Neural cell (in vitro differentiated cells): ENCODE measurements around the gene NCS1. TPM values are rescaled to one million over a fixed set of nuclear protein-coding genes. Genes with fewer than 3 reads are reported as not detected.

Experiments
- H2AFZ ChIP-seq: fragments of 200-600, 300-800 bp; sonication (generic), shearing (Covaris generic); 2 replicates; pipeline ENCODE4 v1.6.0; 2014; ENCODE audit warnings: low read depth, mild to moderate bottlenecking, antibody characterized with exemption, low read length, moderate library complexity
- H3F3A ChIP-seq: fragments of 200-600 bp; shearing (Covaris generic); 2 replicates; pipeline ENCODE4 v1.6.1; 2016; ENCODE audit warnings: mild to moderate bottlenecking, moderate library complexity, mixed read lengths, antibody characterized with exemption, low read length; ENCODE audit not compliant: insufficient read depth, poor library complexity, severe bottlenecking
- H3K27ac ChIP-seq: fragments of 200-600, 300-800 bp; sonication (generic), shearing (Covaris generic); 2 replicates; pipeline ENCODE4 v1.5.1; 2014; ENCODE audit warnings: mild to moderate bottlenecking, low read length, moderate library complexity
- H3K27me3 ChIP-seq: fragments of 300-800, 200-600 bp; sonication (generic), shearing (Covaris generic); 2 replicates; pipeline ENCODE4 v1.6.0; 2014; ENCODE audit warnings: mild to moderate bottlenecking, low read depth, low read length, moderate library complexity; ENCODE audit not compliant: insufficient read depth
- H3K36me3 ChIP-seq: fragments of 300-800, 200-600 bp; sonication (generic), shearing (Covaris generic); 2 replicates; pipeline ENCODE4 v1.5.1; 2014; ENCODE audit warnings: mild to moderate bottlenecking, antibody characterized with exemption, low read length, moderate library complexity; ENCODE audit not compliant: insufficient read depth
- H3K4me2 ChIP-seq: fragments of 300-800, 200-600 bp; sonication (generic), shearing (Covaris generic); 2 replicates; pipeline ENCODE4 v1.6.0; 2014; ENCODE audit warnings: mild to moderate bottlenecking, low read length
- H3K4me3 ChIP-seq: fragments of 300-800, 200-600 bp; sonication (generic), shearing (Covaris generic); 2 replicates; pipeline ENCODE4 v1.5.1; 2014; ENCODE audit warnings: mild to moderate bottlenecking, low read length, moderate library complexity
- H3K79me2 ChIP-seq: fragments of 200-600 bp; shearing (Covaris generic); replicated peaks from 2 replicates; pipeline ENCODE4 v1.6.0; 2014; ENCODE audit warnings: mild to moderate bottlenecking, low read length, moderate library complexity; ENCODE audit not compliant: insufficient read depth
- H3K9ac ChIP-seq: fragments of 300-800, 200-600 bp; sonication (generic), shearing (Covaris generic); 2 replicates; pipeline ENCODE4 v1.6.1; 2016; ENCODE audit warnings: mild to moderate bottlenecking, low read length, mixed read lengths
- H3K9me2 ChIP-seq: fragments of 200-600 bp; shearing (Covaris generic); 2 replicates; pipeline ENCODE4 v1.6.1; 2016; ENCODE audit warnings: mild to moderate bottlenecking, low read length, mixed read lengths; ENCODE audit not compliant: insufficient read depth
- H3K9me3 ChIP-seq: fragments of 200-600, 300-800 bp; sonication (generic), shearing (Covaris generic); 2 replicates; pipeline ENCODE4 v1.6.1; 2016; ENCODE audit warnings: mild to moderate bottlenecking, mixed run types, low read length, moderate library complexity, mixed read lengths
- H4K20me1 ChIP-seq: fragments of 200-600 bp; shearing (Covaris generic); 2 replicates; pipeline ENCODE4 v1.6.1; 2016; ENCODE audit warnings: mild to moderate bottlenecking, mixed run types; ENCODE audit not compliant: insufficient read depth
- EP300 ChIP-seq: fragments of 450-650 bp; conservative IDR thresholded peaks from 2 replicates; pipeline ENCODE4 v1.6.1; 2014; ENCODE audit warnings: antibody characterized with exemption, mild to moderate bottlenecking, moderate library complexity; ENCODE audit not compliant: poor library complexity, severe bottlenecking
- EZH2 ChIP-seq: fragments of 200-600, 300-800 bp; shearing (Covaris generic), sonication (generic); IDR thresholded peaks from 2 replicates; pipeline ENCODE4 v1.6.1; 2014; ENCODE audit warnings: antibody characterized with exemption, low read length, borderline replicate concordance, mild to moderate bottlenecking; ENCODE audit not compliant: insufficient read depth, poor library complexity, severe bottlenecking
- MXI1 ChIP-seq: fragments of 450-650 bp; conservative IDR thresholded peaks from 2 replicates; pipeline ENCODE4 v1.6.1; 2014; ENCODE audit warnings: antibody characterized with exemption, mild to moderate bottlenecking; ENCODE audit not compliant: poor library complexity, severe bottlenecking
- POLR2AphosphoS5 ChIP-seq: IDR thresholded peaks from 2 replicates; pipeline ENCODE4 v1.6.1; 2012
- RAD21 ChIP-seq: fragments of 450-650 bp; conservative IDR thresholded peaks from 2 replicates; pipeline ENCODE4 v1.6.1; 2014; ENCODE audit warnings: antibody characterized with exemption, mild to moderate bottlenecking, moderate library complexity
- REST ChIP-seq: IDR thresholded peaks from 2 replicates; pipeline ENCODE4 v1.6.1; 2012; ENCODE audit warnings: borderline replicate concordance
- SMC3 ChIP-seq: fragments of 450-650 bp; conservative IDR thresholded peaks from 2 replicates; pipeline ENCODE4 v1.6.1; 2014; ENCODE audit warnings: antibody characterized with exemption, mild to moderate bottlenecking, moderate library complexity; ENCODE audit not compliant: poor library complexity
- TAF1 ChIP-seq: IDR thresholded peaks from 2 replicates; pipeline ENCODE4 v1.6.1; 2012; ENCODE audit warnings: low read depth
- polyA plus RNA-seq: library from polyadenylated mRNA; depleted of rRNA; stranded (reverse); fragments of >200 nt; gene quantifications from 2 replicates; pipeline ENCODE4 v1.2.3, GENCODE V29; 2014
- TF ChIP-seq, protein P1 (sequence below): fragments of 450-650 bp; IDR thresholded peaks from 2 replicates; pipeline ENCODE4 v1.5.1; 2014; ENCODE audit warnings: antibody characterized with exemption, mild to moderate bottlenecking, moderate library complexity; ENCODE audit not compliant: poor library complexity, severe bottlenecking

NCS1 gene
- polyA plus RNA-seq, 1 donor from 2014 or later = 73.3 TPM

GRCh38 chr9:130138171-130138653 is 34.0 kb upstream of the NCS1 start:
- Histone ChIP-seq H3F3A (no peaks in the 10 kb centered on the region), H3K9me3 (no peaks in the 10 kb centered on the region), H2AFZ (no peak overlapping the region), H3K9me2 (no peaks in the 10 kb centered on the region), H3K27me3 (no peaks in the 10 kb centered on the region), H3K4me3 (no peak overlapping the region), H3K4me2 (no peak overlapping the region), H3K27ac (no peak overlapping the region), H4K20me1 (no peaks in the 10 kb centered on the region), H3K79me2 (no peaks in the 10 kb centered on the region), H3K36me3 (no peaks in the 10 kb centered on the region), H3K9ac (no peak overlapping the region)
- TF ChIP-seq SMC3 (no peak), POLR2AphosphoS5 (peak; percentile 2)

DNA sequence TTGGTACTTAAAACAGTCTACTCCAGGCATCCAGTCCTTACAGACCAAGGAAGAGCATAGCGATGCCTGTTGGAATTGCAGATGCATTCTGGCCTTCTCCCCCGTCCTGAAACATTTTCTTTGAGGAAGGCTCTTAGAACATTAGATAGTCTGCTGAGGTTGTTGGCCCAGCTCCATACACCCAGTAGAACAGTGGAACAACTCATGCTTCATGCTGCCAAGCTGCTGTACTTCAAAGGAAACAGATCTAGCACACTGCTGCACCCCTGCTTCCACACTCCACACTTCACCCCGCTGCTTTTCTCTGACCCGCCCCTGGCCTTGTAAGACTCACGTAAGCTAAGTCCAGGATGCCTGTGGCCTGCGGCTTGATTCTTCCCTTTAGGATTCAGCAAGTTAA is 33.4 kb upstream of the NCS1 start:
- no peak overlapping the region for H3K4me3 ChIP-seq
- H3K79me2 ChIP-seq = no peaks in the 10 kb centered on the region
- H3K4me2 ChIP-seq = no peak overlapping the region
- no peaks in the 10 kb centered on the region for H3K36me3 ChIP-seq
- no peak overlapping the region for H2AFZ ChIP-seq
- no peak overlapping the region for H3K9ac ChIP-seq
- no peaks in the 10 kb centered on the region for H3K9me2 ChIP-seq
- TF ChIP-seq MXI1 (no peak), RAD21 (no peak), TAF1 (no peak), EP300 (no peak), POLR2AphosphoS5 (no peak), SMC3 (no peak), EZH2 (no peak), REST (no peak)
- TF ChIP-seq, protein P1, sequence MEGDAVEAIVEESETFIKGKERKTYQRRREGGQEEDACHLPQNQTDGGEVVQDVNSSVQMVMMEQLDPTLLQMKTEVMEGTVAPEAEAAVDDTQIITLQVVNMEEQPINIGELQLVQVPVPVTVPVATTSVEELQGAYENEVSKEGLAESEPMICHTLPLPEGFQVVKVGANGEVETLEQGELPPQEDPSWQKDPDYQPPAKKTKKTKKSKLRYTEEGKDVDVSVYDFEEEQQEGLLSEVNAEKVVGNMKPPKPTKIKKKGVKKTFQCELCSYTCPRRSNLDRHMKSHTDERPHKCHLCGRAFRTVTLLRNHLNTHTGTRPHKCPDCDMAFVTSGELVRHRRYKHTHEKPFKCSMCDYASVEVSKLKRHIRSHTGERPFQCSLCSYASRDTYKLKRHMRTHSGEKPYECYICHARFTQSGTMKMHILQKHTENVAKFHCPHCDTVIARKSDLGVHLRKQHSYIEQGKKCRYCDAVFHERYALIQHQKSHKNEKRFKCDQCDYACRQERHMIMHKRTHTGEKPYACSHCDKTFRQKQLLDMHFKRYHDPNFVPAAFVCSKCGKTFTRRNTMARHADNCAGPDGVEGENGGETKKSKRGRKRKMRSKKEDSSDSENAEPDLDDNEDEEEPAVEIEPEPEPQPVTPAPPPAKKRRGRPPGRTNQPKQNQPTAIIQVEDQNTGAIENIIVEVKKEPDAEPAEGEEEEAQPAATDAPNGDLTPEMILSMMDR = no peak
- H3F3A ChIP-seq = no peaks in the 10 kb centered on the region
- no peaks in the 10 kb centered on the region for H3K27me3 ChIP-seq
- no peaks in the 10 kb centered on the region for H4K20me1 ChIP-seq
- H3K27ac ChIP-seq = no peak overlapping the region
- no peaks in the 10 kb centered on the region for H3K9me3 ChIP-seq

DNA sequence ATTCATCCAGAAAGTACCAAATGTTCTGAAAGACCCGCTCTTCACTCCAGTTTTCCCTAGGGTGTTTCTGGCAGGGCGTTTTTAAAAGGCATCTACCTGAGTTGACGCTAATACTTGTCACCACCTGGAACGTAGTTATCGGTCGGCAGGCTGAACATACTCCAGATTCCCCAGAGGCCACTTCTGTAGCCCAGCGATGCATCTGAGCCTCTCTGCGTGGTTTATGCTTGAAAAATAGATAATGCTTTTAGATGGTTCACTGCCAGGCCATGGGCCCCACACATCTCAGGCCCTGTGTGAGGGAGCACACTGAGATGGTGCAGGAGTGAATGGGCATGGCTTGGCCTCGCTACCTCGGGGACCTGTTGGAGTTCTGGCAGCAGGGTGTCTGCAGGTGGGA is 33.0 kb upstream of the NCS1 start:
- Histone ChIP-seq H3K27me3 (no peaks in the 10 kb centered on the region), H3F3A (no peaks in the 10 kb centered on the region), H3K36me3 (no peaks in the 10 kb centered on the region), H4K20me1 (no peaks in the 10 kb centered on the region), H2AFZ (no peak overlapping the region), H3K4me3 (no peak overlapping the region), H3K9me2 (no peaks in the 10 kb centered on the region), H3K4me2 (no peak overlapping the region), H3K79me2 (no peaks in the 10 kb centered on the region), H3K9me3 (no peaks in the 10 kb centered on the region), H3K27ac (no peak overlapping the region), H3K9ac (no peak overlapping the region)
- TF ChIP-seq, protein P1 = no peak
- TF ChIP-seq MXI1 = no peak
- no peak for TF ChIP-seq SMC3
- TF ChIP-seq POLR2AphosphoS5 = no peak
- TF ChIP-seq TAF1 = no peak
- TF ChIP-seq EZH2 = no peak
- TF ChIP-seq RAD21 = no peak
- no peak for TF ChIP-seq REST
- no peak for TF ChIP-seq EP300
